ENCODE data around the gene TTC3. TPM values are rescaled to one million over a fixed set of nuclear protein-coding genes. Genes with fewer than 3 reads are reported as not detected.
A peak's percentile ranks its signal among the peaks of the same experiment; 100 is the strongest.

TTC3 gene
- total and polyA plus RNA-seq, 10 of the 15 experiments (the other 5 are each of a cell fraction or from before 2014, with no cell fraction given), result 23.1 to 94.9 (median 72.7) TPM

- TF ChIP-seq STAT3 (IDR thresholded peaks at IDR 0.05; ENCODE audit: low read depth, low read length) (no peak), ZNF24 (IDR thresholded peaks at IDR 0.05) (peak; percentile 37; the same call in 1 of the 2 replicates), NR2C1 (IDR thresholded peaks at IDR 0.05) (no peak), ASH2L (IDR thresholded peaks at IDR 0.05; ENCODE audit: borderline replicate concordance, low read depth) (no peak), JUNB (IDR thresholded peaks at IDR 0.05) (peak; percentile 72), CHD4 (IDR thresholded peaks at IDR 0.05) (no peak)
Measured at GRCh38 chr21:37117204-37117603, 44.1 kb downstream of the TTC3 start (continued).

GRCh38 chr21:37118187-37118826 lies 45.3 kb downstream of the TTC3 start:
- no TSS peak for BruUV-seq (replicated peaks)
- H3K36me3 ChIP-seq (ENCODE audit: control insufficient read depth in 2 of 2, insufficient read depth in 2 of 2, low read length in 1 of 2), result peaks cover 0 to 5% of the 10 kb centered on the region in 2 experiments; a peak in 1 of 4 replicates
- WGBS (ENCODE audit: insufficient coverage, insufficient replicate concordance, low lambda C conversion rate, missing lambda C conversion rate), result 71% methylated on average over 1 of the region's 1 CpG
- ChIA-PET CTCF (no interaction called here), POLR2A (no interaction called here), RAD21 (ENCODE audit: unreplicated experiment) (no interaction called here), SMC1A (ENCODE audit: uncharacterized antibody, unreplicated experiment) (no interaction called here)
- no peak overlapping the region for H3K9ac ChIP-seq (ENCODE audit: control insufficient read depth, insufficient read depth, low read length)
- H3K27ac ChIP-seq (ENCODE audit: control insufficient read depth, insufficient read depth), result no peak overlapping the region
- no peak for DNase-seq (ENCODE audit: low read depth, low spot score)
- in situ Hi-C loops (cut with MboI), result no loop called here
- intact Hi-C loops (cut with micrococcal nuclease; ENCODE audit: unreplicated experiment), result no loop called here
- H3K4me3 ChIP-seq, result no peak overlapping the region
- no peaks in the 10 kb centered on the region for H4K20me1 ChIP-seq (ENCODE audit: control insufficient read depth, insufficient read depth)
- no peaks in the 10 kb centered on the region for H3K4me1 ChIP-seq (ENCODE audit: control insufficient read depth, insufficient read depth, low read length)
- FAIRE-seq, result no peak
- H3K79me2 ChIP-seq (ENCODE audit: control insufficient read depth, insufficient read depth, low read length), result no peaks in the 10 kb centered on the region
- TF ChIP-seq RAD21 (IDR thresholded peaks at IDR 0.05; ENCODE audit: insufficient read depth, low read depth, low read length), result no peak
- TF ChIP-seq CBX5 (IDR thresholded peaks at IDR 0.05; ENCODE audit: low read depth), result no peak
- no peak for TF ChIP-seq KDM1A (IDR thresholded peaks at IDR 0.05; ENCODE audit: borderline replicate concordance)
- TF ChIP-seq E2F8 (IDR thresholded peaks at IDR 0.05; ENCODE audit: low read depth, partially characterized antibody), result no peak
- H3K9me3 ChIP-seq (replicated peaks; ENCODE audit: control insufficient read depth, insufficient read depth, low read length), result no peaks in the 10 kb centered on the region
- H3K27me3 ChIP-seq (replicated peaks in 1 of 2; ENCODE audit: control insufficient read depth in 2 of 2, insufficient read depth in 2 of 2, low read length in 1 of 2), result no peaks in the 10 kb centered on the region
- H2AFZ ChIP-seq (ENCODE audit: control insufficient read depth, low read depth, low read length), result no peak overlapping the region
- ATAC-seq, result no peak
- no peak overlapping the region for H3K4me2 ChIP-seq (ENCODE audit: control insufficient read depth, insufficient read depth)

Data from GM12878 (cell line).